Liver (tissue), 3 donors: ENCODE data around the gene SLC35A3.

Experiments
- ATF3 ChIP-seq: IDR thresholded peaks from 2 replicates; pipeline ENCODE4 v1.6.1; 2016; ENCODE audit warnings: antibody characterized with exemption
- CTCF ChIP-seq: fragments of 150-350 bp; IDR thresholded peaks from 2 replicates; pipeline ENCODE4 v1.5.1; 2017; ENCODE audit warnings: improper control_type of control experiment, low read depth, low read length; ENCODE audit not compliant: missing input control
- GABPA ChIP-seq, 2 donors: IDR thresholded peaks in 1 of 2; conservative IDR thresholded peaks in 1 of 2; 2 replicates each; pipeline ENCODE4 v1.6.1; 2016; ENCODE audit warnings: antibody characterized with exemption in 2 of 2, mild to moderate bottlenecking in 1 of 2, moderate library complexity in 1 of 2
- JUND ChIP-seq, 2 donors: IDR thresholded peaks; 2 replicates each; pipeline ENCODE4 v1.6.1; 2016; ENCODE audit warnings: antibody characterized with exemption in 2 of 2
- MAX ChIP-seq: IDR thresholded peaks from 2 replicates; pipeline ENCODE4 v1.6.1; 2016; ENCODE audit warnings: antibody characterized with exemption
- RAD21 ChIP-seq, 2 donors: IDR thresholded peaks; 2 replicates each; pipeline ENCODE4 v1.6.1; 2016; ENCODE audit warnings: antibody characterized with exemption in 2 of 2, mild to moderate bottlenecking in 2 of 2
- REST ChIP-seq: IDR thresholded peaks from 2 replicates; pipeline ENCODE4 v1.6.1; 2016; ENCODE audit warnings: antibody characterized with exemption, mild to moderate bottlenecking
- SP1 ChIP-seq: IDR thresholded peaks from 2 replicates; pipeline ENCODE4 v1.6.1; 2018; ENCODE audit warnings: antibody characterized with exemption, mild to moderate bottlenecking
- TAF1 ChIP-seq: conservative IDR thresholded peaks from 2 replicates; pipeline ENCODE4 v1.6.1; 2016; ENCODE audit warnings: antibody characterized with exemption, mild to moderate bottlenecking
- donor health status: healthy.
- donor health status: healthy.

- TF ChIP-seq CTCF (no peak), JUND (IDR thresholded peaks at IDR 0.05) (no peak), TAF1 (no peak), REST (no peak), RAD21 (IDR thresholded peaks at IDR 0.05) (no peak), MAX (no peak), GABPA (IDR thresholded peaks at IDR 0.05 in 1 of 2, conservative IDR thresholded peaks at IDR 0.05 in 1 of 2) (no peak), ATF3 (no peak), SP1 (no peak)
Observed at GRCh38 chr1:99944192-99944591, 25.6 kb upstream of the SLC35A3 start.
